T-helper 2 cell treated with Interferon-gamma antibody and Interleukin-4, amounts not matched to agents 5 μg/mL and 100 μg/mL, for 36 hours (primary cell): ENCODE measurements around the gene PFN3.
A peak's percentile ranks its signal among the peaks of the same experiment; 100 is the strongest.

Source experiments
- DNase-seq: peaks from one replicate; pipeline ENCODE4 v3.0.0; 2021; ENCODE audit warnings: low spot score
- H3K27ac Mint-ChIP-seq: one replicate; pipeline ENCODE4 v1.8.0; 2021; ENCODE audit warnings: mild to moderate bottlenecking, mixed read lengths
- H3K27me3 Mint-ChIP-seq: one replicate; pipeline ENCODE4 v1.8.0; 2021; ENCODE audit warnings: low read depth, mixed read lengths
- H3K36me3 Mint-ChIP-seq: one replicate; pipeline ENCODE4 v1.8.0; 2021; ENCODE audit warnings: low read depth, mixed read lengths
- H3K4me1 Mint-ChIP-seq: one replicate; pipeline ENCODE4 v1.8.0; 2021; ENCODE audit warnings: low read depth, mixed read lengths
- H3K4me3 Mint-ChIP-seq: one replicate; pipeline ENCODE4 v1.8.0; 2022; ENCODE audit warnings: mild to moderate bottlenecking, moderate library complexity, mixed read lengths
- H3K9me3 Mint-ChIP-seq: one replicate; pipeline ENCODE4 v1.8.0; 2021; ENCODE audit warnings: mixed read lengths

Gene PFN3

DNA sequence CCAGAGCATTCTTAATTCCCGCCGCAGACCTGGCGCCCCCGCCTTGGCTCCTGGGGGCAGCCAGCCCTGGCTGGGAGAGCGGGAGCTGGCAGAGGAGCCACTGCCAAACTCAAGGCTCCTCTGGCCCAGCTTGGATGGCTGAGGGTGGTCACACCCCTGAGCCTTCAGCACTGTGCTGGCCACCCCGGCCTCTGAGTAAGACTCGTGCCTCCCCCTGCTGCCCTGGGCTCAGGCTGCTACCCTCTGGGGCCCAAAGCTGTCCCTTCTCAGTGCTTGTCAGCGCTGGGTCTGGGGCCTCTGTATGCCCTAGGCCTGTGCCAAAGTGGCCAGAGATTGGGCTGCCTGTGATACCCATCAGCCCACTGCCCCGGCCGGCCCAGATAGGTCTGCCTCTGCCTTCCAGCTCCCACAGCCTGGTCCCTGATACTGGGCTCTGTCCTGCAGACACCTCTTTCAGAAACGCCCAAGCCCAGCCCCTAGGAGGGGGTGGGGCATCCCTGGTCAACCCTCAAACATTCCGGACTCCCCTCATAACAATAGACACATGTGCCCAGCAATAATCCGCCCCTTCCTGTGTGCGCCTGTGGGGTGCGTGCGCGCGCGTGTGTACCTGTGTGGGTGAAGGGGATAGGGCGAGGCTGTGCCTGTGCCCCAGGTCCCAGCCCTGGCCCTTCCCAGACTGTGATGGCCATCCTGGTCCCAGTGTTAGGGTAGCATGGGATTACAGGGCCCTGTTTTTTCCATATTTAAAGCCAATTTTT, 41.8 kb upstream of the PFN3 start:
- DNase-seq = no peak
- peak overlapping the region; percentile 41 for H3K27ac Mint-ChIP-seq
- H3K9me3 Mint-ChIP-seq = no peaks in the 10 kb centered on the region
- peaks cover 36% of the 10 kb centered on the region for H3K4me1 Mint-ChIP-seq
- H3K27me3 Mint-ChIP-seq = no peaks in the 10 kb centered on the region
- H3K36me3 Mint-ChIP-seq = peaks cover 42% of the 10 kb centered on the region
- H3K4me3 Mint-ChIP-seq = no peak overlapping the region

DNA sequence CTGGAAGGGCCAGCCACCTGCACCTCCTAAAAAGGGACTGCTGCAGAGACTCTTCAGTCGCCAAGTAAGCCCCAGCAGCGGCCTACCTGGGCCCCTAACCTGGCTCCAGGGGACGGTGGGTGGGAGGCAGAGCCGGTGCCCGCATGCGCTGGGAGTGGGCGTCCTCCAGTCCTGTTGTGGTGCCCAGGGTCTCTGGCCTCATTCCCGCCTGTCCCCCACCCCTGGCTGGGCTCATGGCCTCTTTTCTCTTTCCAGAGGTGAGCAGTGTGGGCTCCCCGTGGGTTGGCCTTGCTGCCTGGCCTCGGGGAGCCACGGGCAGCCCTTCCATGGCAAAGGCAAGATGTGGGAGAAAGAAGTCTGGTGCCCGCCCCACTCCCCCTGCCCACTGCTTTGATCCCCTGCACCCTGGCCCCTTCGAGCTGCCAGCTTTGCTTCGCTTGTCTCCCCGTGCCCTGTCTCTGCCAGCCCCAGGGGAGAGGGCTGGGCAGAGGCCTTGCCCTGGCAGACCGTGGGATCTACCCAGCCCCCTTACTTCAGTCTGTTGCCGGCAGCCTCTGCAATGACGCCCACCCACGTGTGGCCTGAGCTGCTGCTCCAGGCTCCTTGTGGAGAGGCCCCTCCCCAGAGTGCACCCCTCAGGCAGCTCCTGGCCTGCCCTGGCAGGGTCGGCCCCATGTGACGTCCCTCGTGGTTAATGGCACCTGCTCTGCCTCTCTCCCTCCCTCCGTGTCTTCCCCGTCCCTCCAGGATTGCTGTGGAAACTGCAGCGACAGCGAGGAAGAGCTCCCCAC, 40.7 kb upstream of the PFN3 start:
- DNase-seq = no peak
- H3K27me3 Mint-ChIP-seq = no peaks in the 10 kb centered on the region
- H3K36me3 Mint-ChIP-seq = peaks cover 51% of the 10 kb centered on the region
- H3K27ac Mint-ChIP-seq = no peak overlapping the region
- no peaks in the 10 kb centered on the region for H3K9me3 Mint-ChIP-seq
- H3K4me3 Mint-ChIP-seq = no peak overlapping the region
- H3K4me1 Mint-ChIP-seq = peaks cover 38% of the 10 kb centered on the region

DNA sequence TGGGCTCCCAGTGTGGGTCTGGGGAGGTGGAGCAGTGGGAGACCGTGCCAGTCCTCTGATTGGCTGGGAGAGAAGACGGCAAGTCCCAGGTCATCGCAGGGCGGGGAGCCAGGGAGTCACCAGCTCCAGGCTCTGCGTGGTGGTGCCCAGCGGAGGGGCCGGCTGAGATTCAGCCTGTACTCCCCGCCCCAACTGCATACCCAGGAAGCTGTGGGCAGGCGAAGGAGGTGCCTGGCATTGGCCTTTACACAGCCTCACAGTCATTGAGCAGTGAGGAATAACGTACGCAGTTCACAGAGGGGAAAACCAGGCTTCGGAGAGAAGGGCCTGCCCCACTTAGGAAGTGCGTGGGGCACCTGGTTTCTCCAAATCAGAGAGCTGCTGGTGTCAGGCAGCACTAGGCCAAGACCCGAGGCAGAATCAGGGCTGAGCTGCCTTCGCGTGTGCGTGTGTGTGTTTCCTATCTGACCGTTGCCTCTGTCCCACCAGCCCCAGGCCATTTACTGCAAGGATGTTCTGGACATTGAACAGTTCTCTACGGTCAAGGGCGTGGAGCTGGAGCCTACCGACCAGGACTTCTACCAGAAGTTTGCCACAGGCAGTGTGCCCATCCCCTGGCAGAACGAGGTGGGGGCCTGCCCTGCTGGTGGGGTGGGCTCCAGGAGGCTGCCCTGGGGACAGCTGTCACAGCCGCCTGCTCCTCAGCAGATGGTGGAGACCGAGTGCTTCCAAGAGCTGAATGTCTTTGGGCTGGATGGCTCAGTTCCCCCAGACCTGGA, 39.9 kb upstream of the PFN3 start:
- Mint-ChIP-seq H3K27ac (peak overlapping the region; percentile 57), H3K27me3 (no peaks in the 10 kb centered on the region), H3K9me3 (no peaks in the 10 kb centered on the region), H3K4me1 (peaks cover 30% of the 10 kb centered on the region), H3K36me3 (peaks cover 56% of the 10 kb centered on the region), H3K4me3 (no peak overlapping the region)
- peak; percentile 41 for DNase-seq

DNA sequence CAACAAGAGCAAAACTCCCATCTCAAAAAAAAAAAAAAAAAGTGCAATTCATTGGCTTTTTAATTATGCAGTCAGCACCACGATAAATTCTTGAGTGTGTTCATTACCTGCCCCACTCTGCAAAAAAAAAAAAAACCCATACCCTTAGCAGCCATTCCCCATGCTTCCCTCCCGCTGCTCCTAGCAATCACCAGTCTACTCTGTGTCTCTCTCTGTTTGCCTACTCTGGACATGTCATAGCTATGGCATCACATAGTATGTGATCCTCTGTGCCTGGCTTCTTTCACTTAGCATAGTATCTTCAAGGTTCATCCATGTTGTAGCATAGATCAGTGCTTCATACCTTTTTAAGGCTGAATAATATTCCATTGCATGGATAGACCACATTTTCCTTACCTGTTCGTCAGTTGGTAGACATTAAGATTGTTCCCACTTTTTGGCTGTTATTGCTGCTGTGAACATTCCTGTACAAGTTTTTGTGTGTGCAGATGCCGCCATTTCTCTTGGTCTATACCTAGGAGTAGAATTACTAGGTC, 39.1 kb upstream of the PFN3 start:
- H3K9me3 Mint-ChIP-seq = no peaks in the 10 kb centered on the region
- peaks cover 27% of the 10 kb centered on the region for H3K4me1 Mint-ChIP-seq
- no peak overlapping the region for H3K27ac Mint-ChIP-seq
- H3K4me3 Mint-ChIP-seq = no peak overlapping the region
- no peak for DNase-seq
- peaks cover 61% of the 10 kb centered on the region for H3K36me3 Mint-ChIP-seq
- no peaks in the 10 kb centered on the region for H3K27me3 Mint-ChIP-seq

DNA sequence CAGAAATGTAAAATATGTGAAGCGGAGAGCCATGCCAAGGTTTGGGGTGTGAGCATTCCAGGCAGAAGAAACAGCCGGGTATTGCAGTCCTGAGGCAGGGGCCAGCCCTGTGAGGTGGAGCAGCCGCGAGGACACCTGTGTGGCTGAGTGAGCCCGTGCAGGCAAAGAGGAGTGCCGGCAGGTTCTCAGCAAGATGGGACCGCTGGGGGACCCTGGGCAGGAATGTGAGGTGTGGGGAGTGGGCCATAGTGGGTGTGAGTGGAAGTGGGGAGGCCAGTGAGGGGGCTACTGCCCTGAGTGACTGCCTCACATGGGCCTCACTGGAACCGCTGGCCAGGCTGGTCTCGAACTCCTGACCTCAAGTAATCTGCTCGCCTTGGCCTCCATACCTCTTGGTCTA, 38.0 kb upstream of the PFN3 start:
- Mint-ChIP-seq H3K27me3 (no peaks in the 10 kb centered on the region), H3K4me1 (peaks cover 25% of the 10 kb centered on the region), H3K36me3 (peaks cover 68% of the 10 kb centered on the region), H3K27ac (no peak overlapping the region), H3K4me3 (no peak overlapping the region), H3K9me3 (no peaks in the 10 kb centered on the region)
- no peak for DNase-seq

DNA sequence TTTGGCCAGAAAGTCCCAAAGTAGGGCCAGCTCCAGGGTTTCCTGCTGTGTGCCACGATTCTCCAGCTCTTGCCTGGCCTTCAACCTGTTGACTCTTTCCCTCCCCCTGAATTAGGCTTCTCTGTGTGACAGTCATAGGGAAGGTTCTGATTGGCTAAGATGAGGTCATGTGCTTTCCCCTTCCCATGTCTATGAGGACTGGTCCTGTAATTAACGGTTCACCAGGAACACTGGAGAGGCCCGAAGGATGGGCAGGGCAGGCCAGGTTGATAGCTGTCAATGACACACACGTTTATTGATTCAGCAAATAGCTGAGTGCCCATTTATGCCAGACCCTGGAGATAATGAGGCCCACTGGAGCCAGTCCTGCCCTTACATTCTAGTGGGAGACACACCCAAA, 37.2 kb upstream of the PFN3 start:
- DNase-seq = no peak
- Mint-ChIP-seq H3K27me3 (no peaks in the 10 kb centered on the region), H3K27ac (no peak overlapping the region), H3K36me3 (peaks cover 70% of the 10 kb centered on the region), H3K4me1 (peaks cover 27% of the 10 kb centered on the region), H3K4me3 (no peak overlapping the region), H3K9me3 (no peaks in the 10 kb centered on the region)

DNA sequence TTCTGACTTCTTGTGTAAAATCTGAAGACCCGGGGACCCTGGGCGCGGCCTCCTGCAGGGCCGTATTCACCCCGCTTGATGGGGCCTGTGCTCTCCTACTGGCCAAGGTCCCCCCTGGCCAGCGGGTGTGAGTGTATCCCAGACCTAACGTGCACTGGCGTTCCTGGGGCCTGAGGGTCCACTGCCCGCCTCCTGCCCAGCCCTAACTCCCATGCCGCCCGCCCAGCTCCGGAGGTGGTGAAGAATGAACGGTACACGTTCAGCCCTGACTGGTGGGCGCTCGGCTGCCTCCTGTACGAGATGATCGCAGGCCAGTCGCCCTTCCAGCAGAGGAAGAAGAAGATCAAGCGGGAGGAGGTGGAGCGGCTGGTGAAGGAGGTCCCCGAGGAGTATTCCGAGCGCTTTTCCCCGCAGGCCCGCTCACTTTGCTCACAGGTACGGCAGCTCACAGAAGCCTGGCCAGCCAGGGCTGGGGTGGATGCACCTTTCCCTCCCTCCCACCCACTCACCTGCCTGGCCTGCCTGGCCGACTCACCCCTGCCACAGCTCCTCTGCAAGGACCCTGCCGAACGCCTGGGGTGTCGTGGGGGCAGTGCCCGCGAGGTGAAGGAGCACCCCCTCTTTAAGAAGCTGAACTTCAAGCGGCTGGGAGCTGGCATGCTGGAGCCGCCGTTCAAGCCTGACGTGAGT, 35.5 kb upstream of the PFN3 start:
- Mint-ChIP-seq H3K9me3 (no peaks in the 10 kb centered on the region), H3K27ac (no peak overlapping the region)

DNA sequence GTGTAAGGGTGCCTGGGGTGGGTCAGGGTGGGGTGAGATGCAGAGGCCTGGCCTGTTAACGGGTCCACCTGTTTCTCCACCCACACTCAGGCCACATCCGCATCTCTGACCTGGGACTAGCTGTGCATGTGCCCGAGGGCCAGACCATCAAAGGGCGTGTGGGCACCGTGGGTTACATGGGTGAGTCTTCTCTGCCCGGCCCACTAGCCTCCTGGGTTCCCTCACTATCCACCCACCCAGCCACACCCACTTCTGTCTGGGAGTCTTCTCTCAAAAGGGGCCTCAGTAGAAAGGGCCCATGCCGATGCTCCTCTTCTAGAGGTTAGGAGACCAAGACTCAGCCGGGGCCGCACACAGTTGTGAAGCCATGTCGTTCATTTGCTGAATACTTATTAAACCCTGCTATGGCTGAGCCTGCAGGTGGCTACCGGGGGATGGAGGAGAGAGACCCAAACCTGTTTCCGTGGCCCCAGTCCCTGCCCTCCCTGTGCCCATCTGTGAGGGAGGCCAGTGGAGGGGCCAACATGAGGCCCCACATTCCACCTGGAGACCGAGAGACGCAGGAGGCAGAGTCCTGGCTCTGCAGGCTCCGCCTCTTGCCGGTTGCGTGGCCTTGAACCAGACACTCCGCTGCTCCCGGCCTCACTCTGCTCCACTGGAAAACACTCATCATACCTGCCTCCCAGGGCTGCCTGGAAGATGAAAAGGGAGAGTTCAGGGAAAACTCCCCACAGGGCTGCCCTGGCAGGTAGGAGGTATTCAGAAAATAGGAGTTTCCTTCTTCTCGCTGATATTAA, 34.7 kb upstream of the PFN3 start:
- H3K4me3 Mint-ChIP-seq = no peak overlapping the region
- peaks cover 81% of the 10 kb centered on the region for H3K36me3 Mint-ChIP-seq
- H3K27ac Mint-ChIP-seq = no peak overlapping the region
- H3K4me1 Mint-ChIP-seq = peaks cover 45% of the 10 kb centered on the region
- no peak for DNase-seq
- H3K9me3 Mint-ChIP-seq = no peaks in the 10 kb centered on the region
- H3K27me3 Mint-ChIP-seq = no peaks in the 10 kb centered on the region

More for the DNA sequence above, 35.5 kb upstream of the PFN3 start:
- Mint-ChIP-seq H3K27me3 (no peaks in the 10 kb centered on the region), H3K4me3 (no peak overlapping the region), H3K4me1 (peaks cover 37% of the 10 kb centered on the region), H3K36me3 (peaks cover 73% of the 10 kb centered on the region)
- no peak for DNase-seq

DNA sequence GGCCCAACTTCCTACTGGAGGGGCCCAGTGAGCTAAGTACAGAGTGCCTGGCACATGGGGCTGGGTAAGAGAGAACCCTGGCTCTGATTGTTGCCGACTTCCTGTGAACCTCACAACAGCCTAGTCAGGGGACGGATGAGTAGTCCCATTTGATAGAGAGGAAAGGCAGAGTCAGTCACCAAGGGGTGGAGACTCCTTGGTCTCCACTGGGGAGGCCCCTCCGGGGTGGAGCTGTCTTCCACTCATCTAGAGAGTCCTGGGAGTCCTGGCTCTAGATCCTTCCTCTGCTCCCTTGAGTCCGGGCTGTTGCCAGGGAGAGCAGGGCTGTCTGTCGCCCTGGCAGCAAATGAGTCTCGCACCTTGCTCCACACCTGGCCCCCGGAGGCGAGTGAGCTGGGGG, 34.0 kb upstream of the PFN3 start:
- DNase-seq = peak; percentile 58
- peak overlapping the region; percentile 82 for H3K27ac Mint-ChIP-seq
- peak overlapping the region; percentile 71 for H3K4me3 Mint-ChIP-seq
- peaks cover 46% of the 10 kb centered on the region for H3K4me1 Mint-ChIP-seq
- H3K9me3 Mint-ChIP-seq = no peaks in the 10 kb centered on the region
- H3K36me3 Mint-ChIP-seq = peaks cover 81% of the 10 kb centered on the region
- H3K27me3 Mint-ChIP-seq = no peaks in the 10 kb centered on the region

DNA sequence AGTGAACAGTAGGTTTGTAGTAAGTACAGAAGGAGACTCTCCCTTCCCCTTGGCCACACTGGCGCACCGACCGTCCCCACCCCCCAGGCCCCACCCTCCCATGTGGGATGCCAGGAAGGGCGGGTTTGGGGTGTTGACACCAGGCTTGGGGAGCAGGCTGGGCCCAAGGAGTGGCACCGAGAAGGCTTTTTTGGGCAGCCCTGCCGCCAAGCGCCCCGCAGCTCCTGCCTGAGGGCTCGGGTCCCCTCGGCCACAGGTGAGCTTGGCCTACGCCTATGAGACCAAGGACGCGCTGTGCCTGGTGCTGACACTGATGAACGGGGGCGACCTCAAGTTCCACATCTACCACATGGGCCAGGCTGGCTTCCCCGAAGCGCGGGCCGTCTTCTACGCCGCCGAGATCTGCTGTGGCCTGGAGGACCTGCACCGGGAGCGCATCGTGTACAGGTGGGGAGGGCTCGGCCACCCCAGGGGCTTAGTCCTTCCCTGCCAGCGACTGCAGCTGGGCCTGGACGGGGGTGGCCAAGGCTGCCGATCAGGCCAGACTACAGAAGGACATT, 33.3 kb upstream of the PFN3 start:
- peak overlapping the region; percentile 57 for H3K27ac Mint-ChIP-seq
- H3K9me3 Mint-ChIP-seq = no peaks in the 10 kb centered on the region
- no peak for DNase-seq
- peaks cover 84% of the 10 kb centered on the region for H3K36me3 Mint-ChIP-seq
- no peaks in the 10 kb centered on the region for H3K27me3 Mint-ChIP-seq
- H3K4me1 Mint-ChIP-seq = peaks cover 53% of the 10 kb centered on the region
- H3K4me3 Mint-ChIP-seq = peak overlapping the region; percentile 38

DNA sequence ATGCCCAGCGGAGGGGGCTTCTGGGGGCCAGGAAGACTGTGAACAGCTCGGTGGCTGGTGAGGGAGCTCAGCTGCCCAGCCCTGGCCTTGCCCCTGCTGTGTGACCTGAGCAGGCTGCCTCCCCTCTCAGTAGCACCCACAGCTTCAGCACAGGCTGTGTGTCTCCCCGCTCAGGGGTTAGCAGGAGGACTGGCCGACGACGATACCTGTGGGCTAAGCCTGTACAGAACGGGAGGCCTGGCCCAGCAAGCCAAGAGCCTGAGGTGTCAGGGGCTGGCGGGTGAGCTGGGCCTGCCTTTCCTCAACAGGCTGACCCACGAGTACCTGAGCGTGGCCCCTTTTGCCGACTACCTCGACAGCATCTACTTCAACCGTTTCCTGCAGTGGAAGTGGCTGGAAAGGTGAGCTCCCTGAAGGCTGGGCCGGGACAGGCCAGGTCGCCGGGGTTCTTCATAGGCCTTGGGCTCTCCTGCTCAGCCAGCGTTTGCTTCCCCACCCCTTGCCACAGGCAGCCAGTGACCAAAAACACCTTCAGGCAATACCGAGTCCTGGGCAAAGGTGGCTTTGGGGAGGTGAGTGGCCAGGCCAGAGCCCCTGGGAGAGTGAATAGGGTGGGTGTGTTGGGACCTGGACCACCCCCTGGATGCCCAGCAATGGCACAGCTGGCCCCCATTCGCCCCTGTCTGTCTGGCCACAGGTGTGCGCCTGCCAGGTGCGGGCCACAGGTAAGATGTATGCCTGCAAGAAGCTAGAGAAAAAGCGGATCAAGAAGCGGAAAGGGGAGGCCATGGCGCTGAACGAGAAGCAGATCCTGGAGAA, 32.6 kb upstream of the PFN3 start:
- Mint-ChIP-seq H3K4me3 (peak overlapping the region; percentile 98), H3K9me3 (no peaks in the 10 kb centered on the region), H3K4me1 (peaks cover 57% of the 10 kb centered on the region), H3K27me3 (no peaks in the 10 kb centered on the region), H3K36me3 (peaks cover 81% of the 10 kb centered on the region), H3K27ac (peak overlapping the region; percentile 57)
- no peak for DNase-seq
